Sciatic nerve (tissue), 2 donors: Measurements from ENCODE around the gene ZFR. TPM values are rescaled to one million over a fixed set of nuclear protein-coding genes. Genes with fewer than 3 reads are reported as not detected.
A peak's percentile ranks its signal among the peaks of the same experiment; 100 is the strongest.
"Not testable (repeated sequence)": the region's sequence is repeated elsewhere in the genome, so short reads cannot be mapped to it uniquely, and the experiment has no call there.

Experiments used
- ATAC-seq: fragments of 200-7000 bp; cut with Tn5 transposase; one replicate; pipeline ENCODE4 v1.9.1; 2020; ENCODE audit warnings: mild to moderate bottlenecking, moderate library complexity
- DNase-seq: peaks from one replicate; pipeline ENCODE4 v3.0.0-alpha.2; 2020; ENCODE audit warnings: low spot score
- intact Hi-C: fragments of 100-400 bp; cut with DNase I; formaldehyde crosslinking; loops from one replicate; pipeline ENCODE4 v1.14.2; 2022
- total RNA-seq: library from RNA; stranded (reverse); fragmentation: NEBNext Ultra II Directional; extraction: Animal tissue kit (Norgen Biotek cat#: 25700); gene quantifications from one replicate; pipeline ENCODE4 v1.2.1, GENCODE V29; 2021
- donor health status: DM: no; HTN: no; CAD: no.
- donor health status: DM: no; HTN: no; CAD: no.

The ZFR gene
- total RNA-seq, 1 donor from 2014 or later = 78.4 TPM

GRCh38 chr5:32454821-32455220 lies 10.3 kb upstream of the ZFR start:
- no peak for DNase-seq
- ATAC-seq = no peak
- intact Hi-C loops = no loop called here

- intact Hi-C loops = no loop called here
These were observed 9.4 kb upstream of the ZFR start for GRCh38 chr5:32453916-32454315.

GRCh38 chr5:32452316-32452715 lies 7.8 kb upstream of the ZFR start:
- intact Hi-C loops, ATAC-seq, DNase-seq: not testable (repeated sequence)

More at GRCh38 chr5:32453916-32454315, 9.4 kb upstream of the ZFR start:
- ATAC-seq (no peak), DNase-seq (no peak)

GRCh38 chr5:32450952-32451351 lies 6.4 kb upstream of the ZFR start:
- ATAC-seq (no peak), DNase-seq (no peak)
- intact Hi-C loops = no loop called here

GRCh38 chr5:32449262-32449661 lies 4.7 kb upstream of the ZFR start:
- DNase-seq (no peak), ATAC-seq (no peak)
- intact Hi-C loops = no loop called here

GRCh38 chr5:32446630-32447029 lies 2.1 kb upstream of the ZFR start:
- DNase-seq = no peak
- intact Hi-C loops = no loop called here

GRCh38 chr5:32445831-32446614 lies 1.5 kb upstream of the ZFR start:
- intact Hi-C loops = no loop called here
- DNase-seq (no peak), ATAC-seq (no peak)

More at GRCh38 chr5:32446630-32447029, 2.1 kb upstream of the ZFR start:
- ATAC-seq = no peak

GRCh38 chr5:32445287-32445758 lies 783 bp upstream of the ZFR start:
- intact Hi-C loops = no loop called here
- DNase-seq (no peak), ATAC-seq (no peak)

GRCh38 chr5:32443541-32444430 lies 754 bp downstream of the ZFR start:
- ATAC-seq (peak; percentile 45), DNase-seq (peak; percentile 73)
- intact Hi-C loops = no loop called here

GRCh38 chr5:32443145-32443540 lies 1.4 kb downstream of the ZFR start:
- no peak for ATAC-seq
- no peak for DNase-seq
- intact Hi-C loops = no loop called here

GRCh38 chr5:32439086-32439642 lies 5.4 kb downstream of the ZFR start:
- intact Hi-C loops = no loop called here
- ATAC-seq = no peak
- no peak for DNase-seq

GRCh38 chr5:32436553-32437242 lies 7.8 kb downstream of the ZFR start:
- no peak for DNase-seq
- no peak for ATAC-seq
- intact Hi-C loops = no loop called here

GRCh38 chr5:32435383-32435782 lies 9.2 kb downstream of the ZFR start:
- intact Hi-C loops = no loop called here
- ATAC-seq (no peak), DNase-seq (no peak)

GRCh38 chr5:32434221-32434620 lies 10.3 kb downstream of the ZFR start:
- ATAC-seq = no peak
- intact Hi-C loops = no loop called here
- no peak for DNase-seq

GRCh38 chr5:32432633-32433032 lies 11.9 kb downstream of the ZFR start:
- no peak for DNase-seq
- intact Hi-C loops = no loop called here
- ATAC-seq = no peak

- ATAC-seq, intact Hi-C loops, DNase-seq: not testable (repeated sequence)
These were observed 13.7 kb downstream of the ZFR start for GRCh38 chr5:32430825-32431224.

- DNase-seq (no peak), ATAC-seq (no peak)
- intact Hi-C loops = no loop called here
These were observed 16.1 kb downstream of the ZFR start for GRCh38 chr5:32428426-32428825.

GRCh38 chr5:32426440-32427151 lies 17.9 kb downstream of the ZFR start:
- DNase-seq = no peak
- no peak for ATAC-seq
- intact Hi-C loops = no loop called here
